HG03066 (cell line): ENCODE measurements around the gene MYMK.

ENCODE experiments used
- ATAC-seq: cut with Tn5 transposase; IDR thresholded peaks from one replicate; pipeline ENCODE4 v1.9.1; 2021; ENCODE audit warnings: low read depth; ENCODE audit not compliant: unreplicated experiment

MYMK gene

DNA sequence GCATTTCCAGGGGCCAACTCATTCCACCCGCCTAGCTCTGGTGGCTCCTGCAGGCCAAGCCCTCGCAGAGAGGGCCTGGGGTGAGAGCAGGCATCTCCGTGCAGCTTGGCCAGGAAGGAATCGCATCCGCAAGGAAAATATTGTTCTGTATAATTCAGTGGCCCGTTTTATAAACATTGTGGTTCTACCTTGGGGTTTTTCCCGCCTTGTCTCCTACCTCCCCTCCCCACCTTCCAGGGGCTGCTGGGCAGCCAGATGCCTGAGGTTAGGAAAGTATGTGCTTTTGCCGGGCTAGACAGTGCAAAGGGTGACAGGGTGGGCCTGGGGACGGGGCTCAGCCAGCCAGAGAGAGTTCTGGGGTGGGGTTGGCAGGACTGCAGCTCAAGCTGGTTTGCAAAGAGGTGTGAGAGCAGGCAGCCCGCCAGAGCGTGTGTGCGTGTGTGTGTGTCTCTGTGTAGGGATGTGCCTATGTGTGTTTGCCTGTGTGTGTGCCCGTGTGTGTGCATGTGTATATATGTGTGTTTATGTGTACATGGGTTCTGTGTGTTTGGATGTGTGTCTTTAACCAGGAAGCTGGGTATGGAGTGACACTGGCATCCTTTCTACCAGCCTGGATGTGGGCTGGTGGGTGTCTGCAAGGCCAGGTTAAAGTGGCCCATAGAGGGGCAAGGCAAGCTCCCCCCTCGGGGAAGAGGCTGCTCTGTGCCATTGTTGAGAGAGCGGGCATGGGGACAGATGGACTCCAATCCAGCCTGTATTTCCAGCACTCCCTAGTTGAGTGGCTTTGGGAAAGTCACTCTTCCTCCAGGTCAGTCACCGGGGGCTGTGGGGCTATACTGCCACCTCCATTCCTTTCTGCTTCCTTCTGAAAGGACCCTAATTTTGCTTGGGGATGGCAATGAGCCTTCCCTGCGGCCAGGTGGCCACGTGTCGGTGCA is 35.2 kb downstream of the MYMK start:
- ATAC-seq: no peak

- no peak for ATAC-seq
Observed at GRCh38 chr9:133488686-133489252, 36.0 kb downstream of the MYMK start.

DNA sequence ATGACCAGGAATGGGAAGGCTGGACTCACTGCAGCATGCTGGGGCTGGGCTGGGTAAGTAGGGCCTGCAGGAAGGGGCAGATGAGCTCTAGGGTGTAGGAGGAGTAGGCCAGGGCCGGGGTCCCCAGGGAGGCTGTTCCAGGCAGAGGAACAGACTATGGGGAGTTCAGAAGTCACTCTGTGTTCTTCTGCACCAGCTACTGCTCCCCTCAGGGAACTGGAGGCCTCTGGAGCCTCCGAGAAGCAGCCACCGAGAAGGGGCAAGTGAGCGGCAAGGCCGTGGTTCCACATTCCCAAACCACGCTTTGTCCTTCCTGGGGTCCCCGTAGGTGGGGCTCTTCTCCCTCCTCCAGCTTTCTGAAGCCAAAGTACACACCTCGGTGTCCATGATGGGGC is 37.4 kb downstream of the MYMK start:
- ATAC-seq: no peak

GRCh38 chr9:133485531-133486260 is 39.1 kb downstream of the MYMK start:
- ATAC-seq: no peak

- no peak for ATAC-seq
Observed at GRCh38 chr9:133484671-133485437, 39.9 kb downstream of the MYMK start.

DNA sequence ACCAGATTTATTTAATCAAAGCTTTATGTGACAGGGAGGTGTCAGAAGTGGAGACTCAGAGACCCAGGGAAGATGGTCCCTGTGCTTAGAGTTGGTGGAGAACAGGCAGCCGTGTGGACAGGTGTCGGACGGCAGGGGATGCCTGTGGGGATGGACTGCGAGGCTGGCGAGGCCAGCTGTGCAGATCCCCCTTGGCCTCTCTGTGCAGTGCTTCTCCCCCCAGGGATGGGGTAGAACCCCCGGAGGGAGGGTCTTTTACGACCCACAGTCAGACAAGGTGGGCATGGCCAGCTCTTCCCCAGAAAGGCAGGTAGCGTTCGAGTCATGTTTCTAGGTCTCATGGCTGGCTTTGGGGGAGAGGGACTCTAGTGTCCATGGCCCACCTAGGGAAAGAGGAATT is 41.1 kb downstream of the MYMK start:
- ATAC-seq: no peak

- peak; percentile 85 for ATAC-seq
Observed at GRCh38 chr9:133478851-133479711, 45.7 kb downstream of the MYMK start, which contains the start of gene SLC2A6. Gene SLC2A6 (minus strand): TSS chr9:133479099. CDS start chr9:133479059, 40 bp downstream.

GRCh38 chr9:133477992-133478850 is 46.5 kb downstream of the MYMK start:
- peak; percentile 36 for ATAC-seq

DNA sequence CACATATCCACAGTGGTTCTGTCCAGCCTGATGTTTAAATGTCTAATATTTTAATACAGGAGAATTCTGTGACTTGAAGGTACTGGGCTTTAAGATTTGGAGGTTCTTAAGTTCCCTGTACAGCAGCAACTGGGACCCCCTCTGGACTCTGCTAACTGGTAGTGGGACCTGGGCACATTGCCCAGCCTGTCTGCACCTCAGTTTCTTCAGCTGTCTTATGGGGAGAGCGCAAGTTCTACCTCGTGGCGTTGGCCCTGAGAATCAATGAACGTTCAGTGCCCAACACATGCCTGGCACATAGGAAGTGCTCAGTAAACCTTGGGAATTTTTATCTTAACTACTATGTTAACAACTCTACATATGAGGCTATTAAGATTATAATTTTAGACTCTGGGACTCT is 47.3 kb downstream of the MYMK start:
- ATAC-seq: no peak

DNA sequence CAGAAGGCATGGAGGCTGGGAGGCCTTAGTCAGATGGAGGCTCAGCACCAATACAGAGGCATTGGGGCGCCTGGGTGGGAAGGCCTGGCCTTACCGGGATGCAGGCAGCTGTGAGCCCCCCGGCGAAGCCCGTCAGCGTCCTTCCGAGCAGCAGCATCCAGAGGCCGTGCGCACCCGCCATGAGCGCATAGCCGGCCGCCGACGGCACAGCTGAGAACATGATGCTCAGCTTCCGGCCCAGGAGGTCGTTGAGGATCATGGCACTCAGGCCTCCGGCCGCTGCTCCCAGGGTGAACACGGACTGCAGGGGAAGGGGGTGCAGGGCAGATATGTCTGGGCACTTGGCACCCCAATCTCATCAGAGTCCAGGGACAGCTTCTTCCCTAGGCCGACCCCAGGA is 47.8 kb downstream of the MYMK start:
- no peak for ATAC-seq

DNA sequence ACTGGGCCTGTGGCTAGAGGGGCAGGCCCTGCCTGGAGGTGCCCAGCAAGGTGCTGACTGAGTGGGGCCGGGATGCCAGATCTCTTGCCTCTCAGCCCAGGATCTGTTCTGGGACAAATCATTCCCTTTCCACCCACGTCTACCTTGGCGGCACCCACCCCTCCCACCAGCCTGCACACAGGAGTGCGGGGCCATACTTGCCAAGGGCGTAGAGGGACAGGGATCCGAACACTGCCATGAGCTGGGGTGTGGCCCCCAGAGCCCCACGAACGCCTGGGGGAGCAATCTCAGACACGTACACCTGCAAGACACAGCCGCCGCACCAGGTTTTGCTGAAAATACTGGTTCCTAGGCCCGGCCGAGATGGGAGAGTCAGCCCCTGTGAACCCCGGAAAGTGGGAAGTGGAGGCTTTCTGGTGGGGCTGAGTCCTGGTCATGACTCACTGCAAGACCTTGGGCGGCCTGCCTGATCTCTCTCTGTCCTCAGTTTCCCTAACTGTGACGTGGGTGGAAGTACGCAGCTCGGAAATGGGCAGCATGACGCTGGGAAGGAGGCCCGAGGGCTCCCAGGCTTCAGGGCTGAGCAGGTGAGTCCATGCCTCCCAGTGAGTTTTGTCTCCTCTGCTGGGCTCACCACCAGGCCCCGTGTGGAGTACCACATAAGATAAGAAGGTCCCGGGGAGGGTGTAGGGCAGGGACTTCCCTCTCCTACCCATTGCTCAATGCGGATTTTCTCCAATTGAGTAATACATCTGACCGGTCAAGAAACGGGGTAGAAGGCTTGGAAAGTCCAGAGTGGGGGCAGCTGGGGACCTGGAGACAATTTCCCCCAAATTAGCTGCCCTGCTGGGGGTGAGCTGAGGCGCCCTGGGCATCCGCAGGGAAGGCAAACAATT is 48.5 kb downstream of the MYMK start:
- ATAC-seq: no peak

DNA sequence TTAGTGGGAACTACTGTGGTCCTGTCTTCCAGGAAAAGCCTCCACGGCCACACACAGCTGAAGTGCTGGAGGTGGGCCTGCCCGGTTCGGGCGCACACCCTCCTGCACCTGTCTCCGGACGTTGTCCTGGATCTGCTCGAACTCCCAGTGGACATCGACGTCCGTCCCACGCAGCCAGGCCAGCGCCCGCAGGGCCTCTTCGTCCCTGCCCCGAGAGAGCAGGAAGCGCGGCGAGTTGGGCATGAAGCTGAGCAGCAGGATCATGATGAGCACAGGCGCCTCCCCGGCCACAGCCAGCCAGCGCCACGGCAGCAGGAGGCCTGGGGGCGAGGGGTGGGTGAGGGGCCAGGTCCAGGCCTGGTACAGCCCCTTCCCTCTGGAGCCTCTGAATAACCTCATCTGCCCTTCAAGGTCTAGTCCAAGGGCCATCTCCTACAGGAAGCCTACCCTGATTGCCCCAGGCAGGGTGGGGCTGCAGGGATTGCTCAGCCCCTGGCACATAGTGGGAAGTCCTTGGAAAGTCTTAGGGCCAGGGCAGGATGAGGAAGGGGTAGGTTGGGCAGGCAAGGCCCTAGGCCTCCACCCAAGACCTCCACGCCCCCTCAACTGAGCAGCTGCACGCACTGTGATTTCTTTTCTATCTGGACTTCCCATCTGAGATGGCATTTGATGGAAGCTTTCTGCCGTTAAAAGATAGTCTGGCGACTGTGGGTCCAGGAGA is 49.3 kb downstream of the MYMK start:
- no peak for ATAC-seq

- ATAC-seq: no peak
Observed at GRCh38 chr9:133474853-133475252, 49.9 kb downstream of the MYMK start.

- no peak for ATAC-seq
Observed at GRCh38 chr9:133474215-133474614, 50.5 kb downstream of the MYMK start.

- no peak for ATAC-seq
Observed at GRCh38 chr9:133473743-133474142, 51.0 kb downstream of the MYMK start.

DNA sequence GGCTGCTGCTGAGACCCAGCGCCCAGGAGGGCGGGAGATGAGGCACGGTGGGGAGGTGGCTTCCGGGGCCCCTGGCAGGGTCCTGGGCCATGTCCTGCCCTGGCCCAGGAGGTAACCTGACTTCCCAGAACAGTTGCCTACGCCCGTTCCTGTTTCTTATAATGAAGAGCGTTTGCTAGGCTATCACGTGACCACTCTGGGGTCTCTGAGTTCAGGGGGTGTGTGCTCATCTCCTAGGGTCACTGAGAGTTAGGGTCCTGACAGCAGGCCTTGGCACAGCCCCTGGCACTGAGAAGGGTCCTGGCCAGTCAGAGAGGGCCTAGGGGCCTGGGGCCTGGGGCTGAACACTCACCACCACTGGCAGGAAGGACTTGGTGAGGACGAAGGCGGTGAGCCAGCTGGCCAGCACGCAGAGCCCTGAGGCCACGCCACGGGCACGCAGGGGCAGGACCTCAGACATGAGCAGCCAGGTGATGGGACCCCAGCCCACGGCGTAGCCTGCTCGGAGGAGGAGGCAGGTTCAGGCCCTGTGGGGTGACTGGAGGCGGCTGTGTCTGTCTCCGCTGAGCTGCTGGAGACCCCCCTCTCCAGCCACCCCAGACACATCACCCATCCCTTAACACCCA is 51.9 kb downstream of the MYMK start:
- no peak for ATAC-seq

DNA sequence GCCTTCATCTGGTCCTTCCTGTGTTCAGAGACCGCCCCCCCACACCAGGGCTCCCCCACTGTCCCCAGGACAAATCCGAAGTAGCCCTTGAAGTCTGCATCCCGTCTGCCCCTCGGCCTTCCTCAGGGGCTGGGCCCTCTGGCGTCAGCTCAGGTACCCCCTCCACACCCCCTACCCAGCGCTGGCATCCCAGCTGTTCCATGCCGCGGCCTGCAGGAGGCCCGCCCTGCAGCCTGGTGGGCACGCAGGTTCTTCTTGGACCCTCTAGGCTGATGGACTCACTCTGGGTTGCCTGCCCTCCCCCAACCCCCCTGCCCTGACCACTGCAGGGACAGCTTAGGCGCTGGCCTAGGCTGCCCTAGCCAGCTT is 52.5 kb downstream of the MYMK start:
- no peak for ATAC-seq
